Measurements from ENCODE around the gene CA10.
A peak's percentile ranks its signal among the peaks of the same experiment; 100 is the strongest.

- TF ChIP-seq CTCF (IDR thresholded peaks at IDR 0.05) = peak; percentile 35 to 55 (median 43)
- TF ChIP-seq POLR2A (IDR thresholded peaks at IDR 0.05) = no peak
Observed at GRCh38 chr17:51860954-51861561, 297.5 kb downstream of the CA10 start.
